GM12878 (cell line): ENCODE measurements around the gene FAM229A.

Source experiments
- ATF2 ChIP-seq: IDR thresholded peaks from 2 replicates; pipeline ENCODE4 v1.6.1; 2012; ENCODE audit warnings: low read length, inconsistent platforms
- CHD1 ChIP-seq: IDR thresholded peaks from 2 replicates; pipeline ENCODE4 v1.6.1; 2012; ENCODE audit warnings: low read depth, low read length, improper control_type of control experiment
- FOXK2 ChIP-seq: fragments of 450-650 bp; IDR thresholded peaks from 2 replicates; pipeline ENCODE4 v1.6.1; 2017; ENCODE audit warnings: mild to moderate bottlenecking, moderate library complexity
- RAD21 ChIP-seq: IDR thresholded peaks from 2 replicates; pipeline ENCODE4 v1.6.1; 2011; ENCODE audit warnings: mild to moderate bottlenecking, low read depth, low read length, moderate library complexity; ENCODE audit not compliant: insufficient read depth
- TARDBP ChIP-seq: IDR thresholded peaks from 2 replicates; pipeline ENCODE4 v1.6.1; 2016; ENCODE audit warnings: borderline replicate concordance

GRCh38 chr1:32398401-32398800 is 36.1 kb upstream of the FAM229A start:
- TF ChIP-seq ATF2 (no peak), TARDBP (no peak), CHD1 (no peak), FOXK2 (no peak), RAD21 (no peak)
